Right lobe of liver (tissue), 6 donors: ENCODE results near the gene STAC. TPM values are rescaled to one million over a fixed set of nuclear protein-coding genes. Genes with fewer than 3 reads are reported as not detected.
A peak's percentile ranks its signal among the peaks of the same experiment; 100 is the strongest.
"Not testable (repeated sequence)": the region's sequence is repeated elsewhere in the genome, so short reads cannot be mapped to it uniquely, and the experiment has no call there.

Experiments
- ATAC-seq, 4 donors: fragments of 200-7000 bp; cut with Tn5 transposase; one replicate each; pipeline ENCODE4 v1.9.1; 2020; ENCODE audit warnings: mild to moderate bottlenecking in 4 of 4, moderate library complexity in 4 of 4
- DNase-seq, 3 donors: peaks; one replicate each; pipeline ENCODE4 v3.0.0-alpha.2; 2020
- H3K27ac ChIP-seq, 3 donors: fragments of 200-600 bp; one replicate each; pipeline ENCODE4 v1.8.0; 2022
- H3K27me3 ChIP-seq, 2 donors: fragments of 200-600 bp; one replicate each; pipeline ENCODE4 v1.8.0; 2022
- H3K36me3 ChIP-seq, 4 donors: fragments of 200-600 bp; sonication (generic) in 1 of 4; one replicate each; pipeline versions ENCODE4 v1.5.1 to v1.8.0; 2017 to 2022; ENCODE audit warnings: control low read depth in 1 of 4
- H3K4me1 ChIP-seq, 4 donors: fragments of 200-600 bp; sonication (generic) in 1 of 4; one replicate each; pipeline versions ENCODE4 v1.5.1 to v1.8.0; 2017 to 2022; ENCODE audit warnings: control low read depth in 1 of 4
- H3K4me3 ChIP-seq, 3 donors: fragments of 200-600 bp; one replicate each; pipeline ENCODE4 v1.8.0; 2022
- H3K9me3 ChIP-seq, 4 donors: fragments of 200-600 bp; sonication (generic) in 1 of 4; one replicate each; pipeline versions ENCODE4 v1.5.1 to v1.8.0; 2017 to 2022; ENCODE audit warnings: control low read depth in 1 of 4
- POLR2A ChIP-seq: fragments of 450-650 bp; IDR thresholded peaks from one replicate; pipeline ENCODE4 v1.6.1; 2017; ENCODE audit warnings: antibody characterized with exemption, mild to moderate bottlenecking
- WGBS: methylation state at CpG from one replicate; pipeline ENCODE4 v1.1.6; 2018; ENCODE audit warnings: low coverage, low lambda C conversion rate; ENCODE audit not compliant: insufficient coverage; ENCODE audit errors: missing lambda C conversion rate; 5-methylcytosine and 5-hydroxymethylcytosine counted together
- intact Hi-C, 2 donors: fragments of 100-400 bp; cut with DNase I; formaldehyde crosslinking; loops; one replicate each; pipeline versions ENCODE4 v1.11.2 to v1.14.1; 2022
- total RNA-seq, 6 experiments: library from RNA; depleted of rRNA in 2 of 6; stranded (reverse); fragments of >200 nt in 2 of 6; fragmentation: NEBNext Ultra II Directional in 3 of 6; extraction: Animal tissue kit (Norgen Biotek cat#: 25700) in 3 of 6; gene quantifications; one replicate each; pipeline versions ENCODE4 v1.1.0 to v1.2.4, GENCODE V29; 2016 to 2023
- TF ChIP-seq, protein P1 (sequence below), 4 donors: fragments of 200-600 bp in 3 of 4; fragments of 450-650 bp in 1 of 4; IDR thresholded peaks; one replicate each; pipeline versions ENCODE4 v1.5.1 to v1.8.0; 2016 to 2022; ENCODE audit warnings: antibody characterized with exemption in 4 of 4, mild to moderate bottlenecking in 2 of 4
- donor health status: DM: no; HTN: yes; CAD: no.
- donor health status: DM: no; HTN: no; CAD: no.
- donor health status: DM: no; HTN: no; CAD: no.
- donor health status: DM: no; HTN: yes; CAD: no.
- donor health status: DM: no; HTN: yes; CAD: no.

Gene STAC
- total RNA-seq, 6 experiments from 2014 or later = 0.19 to 1.2 (median 0.70) TPM

DNA sequence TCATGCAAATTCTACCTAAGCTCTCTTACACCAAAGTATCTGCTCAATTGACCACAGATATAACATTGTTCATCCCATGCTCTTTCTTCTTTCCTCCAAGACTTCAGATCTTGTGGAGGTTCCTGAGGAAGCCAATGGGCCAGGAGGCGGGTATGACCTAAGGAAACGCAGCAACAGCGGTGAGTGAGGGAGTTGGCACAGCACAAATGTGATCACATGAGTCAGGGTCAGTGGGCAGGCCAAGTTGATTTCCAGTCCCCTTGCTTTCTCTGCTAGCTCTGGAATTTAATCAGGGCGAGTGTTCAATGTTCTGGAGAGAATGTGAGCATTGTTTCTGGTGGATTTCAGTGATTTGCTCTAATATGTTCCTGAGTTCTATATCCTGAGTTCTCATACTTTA, 112.7 kb downstream of the STAC start:
- no peaks in the 10 kb centered on the region for H3K9me3 ChIP-seq
- TF ChIP-seq, protein P1, sequence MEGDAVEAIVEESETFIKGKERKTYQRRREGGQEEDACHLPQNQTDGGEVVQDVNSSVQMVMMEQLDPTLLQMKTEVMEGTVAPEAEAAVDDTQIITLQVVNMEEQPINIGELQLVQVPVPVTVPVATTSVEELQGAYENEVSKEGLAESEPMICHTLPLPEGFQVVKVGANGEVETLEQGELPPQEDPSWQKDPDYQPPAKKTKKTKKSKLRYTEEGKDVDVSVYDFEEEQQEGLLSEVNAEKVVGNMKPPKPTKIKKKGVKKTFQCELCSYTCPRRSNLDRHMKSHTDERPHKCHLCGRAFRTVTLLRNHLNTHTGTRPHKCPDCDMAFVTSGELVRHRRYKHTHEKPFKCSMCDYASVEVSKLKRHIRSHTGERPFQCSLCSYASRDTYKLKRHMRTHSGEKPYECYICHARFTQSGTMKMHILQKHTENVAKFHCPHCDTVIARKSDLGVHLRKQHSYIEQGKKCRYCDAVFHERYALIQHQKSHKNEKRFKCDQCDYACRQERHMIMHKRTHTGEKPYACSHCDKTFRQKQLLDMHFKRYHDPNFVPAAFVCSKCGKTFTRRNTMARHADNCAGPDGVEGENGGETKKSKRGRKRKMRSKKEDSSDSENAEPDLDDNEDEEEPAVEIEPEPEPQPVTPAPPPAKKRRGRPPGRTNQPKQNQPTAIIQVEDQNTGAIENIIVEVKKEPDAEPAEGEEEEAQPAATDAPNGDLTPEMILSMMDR (IDR thresholded peaks at IDR 0.05) = no peak
- TF ChIP-seq POLR2A = no peak
- H3K27me3 ChIP-seq = no peaks in the 10 kb centered on the region
- intact Hi-C loops = no loop called here
- DNase-seq = no peak
- WGBS = 71% methylated on average over 4 of the region's 4 CpGs
- H3K4me1 ChIP-seq = no peaks in the 10 kb centered on the region
- H3K36me3 ChIP-seq = no peaks in the 10 kb centered on the region
- H3K4me3 ChIP-seq = no peak overlapping the region
- H3K27ac ChIP-seq = no peak overlapping the region
- ATAC-seq = no peak

DNA sequence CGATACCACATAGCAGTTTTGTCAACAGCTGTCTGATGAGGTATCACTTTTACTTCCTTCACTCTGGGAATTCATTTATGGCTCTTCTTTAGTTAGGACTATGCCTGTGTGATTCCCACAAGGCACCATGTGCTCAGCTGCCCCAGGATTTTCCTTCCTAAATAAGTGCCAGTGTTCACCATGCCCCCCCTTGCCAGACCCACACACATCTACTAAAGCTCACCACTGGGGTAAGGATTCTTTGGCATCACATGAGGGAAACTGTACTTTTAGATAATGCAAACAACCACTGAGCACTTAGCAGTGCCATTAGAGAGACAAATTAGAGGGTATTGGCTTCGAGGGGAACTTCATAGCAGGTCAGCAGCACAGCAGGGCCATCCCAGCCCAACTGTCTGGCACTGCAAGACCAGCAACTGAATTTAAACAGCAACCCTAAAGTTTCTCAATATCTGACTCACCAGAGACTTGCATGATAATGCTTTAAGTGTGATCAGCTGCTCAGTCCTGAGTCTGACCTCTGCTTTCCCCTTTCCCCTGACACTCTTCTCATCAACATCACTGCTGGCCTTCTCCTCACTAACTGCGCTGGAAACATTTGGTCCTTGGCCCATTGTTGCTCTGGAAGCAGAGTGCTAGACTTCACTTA, 114.3 kb downstream of the STAC start:
- ATAC-seq = peak in 2 of 4 donors; percentile 27 to 56

DNA sequence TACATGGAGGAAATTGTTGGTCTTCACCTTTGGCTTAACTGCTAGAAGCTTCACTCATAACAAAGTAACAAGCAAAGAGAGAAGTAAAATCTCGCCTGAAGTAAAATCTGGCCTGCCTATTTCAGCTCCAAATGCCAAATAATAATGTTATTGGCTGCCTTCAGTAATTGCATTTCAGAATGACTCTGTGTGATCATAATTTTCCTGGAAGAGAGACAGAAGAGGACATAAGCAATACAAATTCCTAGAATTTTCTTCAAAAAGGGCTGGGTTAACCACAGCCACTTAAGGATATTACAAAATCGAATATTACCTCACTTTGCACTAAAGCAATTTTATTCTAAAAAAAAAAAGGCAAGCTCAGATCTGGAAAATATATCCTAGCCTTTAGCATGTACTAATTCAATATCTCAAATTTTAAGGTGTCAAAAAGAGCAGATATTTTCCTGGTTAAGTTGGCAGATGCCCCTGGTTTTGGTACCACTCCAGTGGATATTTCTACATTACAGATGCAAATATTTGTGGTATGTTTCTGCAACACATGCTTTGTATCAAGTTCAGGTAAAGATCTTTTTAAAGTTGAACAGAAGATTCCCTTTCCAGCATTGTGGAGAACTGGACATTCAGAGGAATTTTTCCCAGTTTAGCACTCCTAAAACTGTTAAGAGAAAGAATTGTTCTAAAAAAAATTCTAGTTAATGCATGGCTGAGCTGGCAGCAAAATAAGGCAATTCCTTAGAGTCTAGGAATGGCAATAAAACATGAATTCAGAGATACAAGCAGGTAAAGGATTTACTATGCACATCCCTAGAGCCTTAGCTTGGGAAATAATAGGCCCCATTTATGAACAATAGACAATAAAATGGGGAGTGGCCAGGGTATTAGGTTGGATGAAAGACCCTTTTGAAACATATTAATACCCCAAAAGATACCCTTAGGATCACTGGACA, 116.7 kb downstream of the STAC start:
- intact Hi-C loops = no loop called here

More for the DNA sequence above, 114.3 kb downstream of the STAC start:
- TF ChIP-seq, protein P1 (IDR thresholded peaks at IDR 0.05) = no peak
- no peak for TF ChIP-seq POLR2A
- H3K27me3 ChIP-seq = no peaks in the 10 kb centered on the region
- no peak overlapping the region for H3K27ac ChIP-seq
- H3K4me1 ChIP-seq = no peaks in the 10 kb centered on the region
- H3K9me3 ChIP-seq = no peaks in the 10 kb centered on the region
- no peak overlapping the region for H3K4me3 ChIP-seq
- H3K36me3 ChIP-seq = no peaks in the 10 kb centered on the region
- intact Hi-C loops = no loop called here
- DNase-seq = no peak
- 58% methylated on average over 3 of the region's 3 CpGs for WGBS

DNA sequence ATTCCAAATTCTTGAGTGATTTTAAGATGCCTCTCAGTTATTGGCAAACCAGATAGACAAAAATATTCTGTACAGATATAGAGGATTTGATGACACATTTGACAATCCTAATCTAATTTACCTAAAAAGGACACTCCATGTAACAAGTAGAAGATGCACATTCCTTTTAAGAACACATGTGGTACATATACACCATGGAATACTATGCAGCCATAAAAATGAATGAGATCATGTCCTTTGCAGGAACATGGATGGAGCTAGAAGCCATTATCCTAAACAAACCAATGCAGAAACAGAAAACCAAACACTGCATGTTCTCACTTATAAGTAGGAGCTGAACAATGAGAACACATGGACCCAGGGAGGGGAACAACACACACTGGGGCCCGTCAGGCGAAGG, 119.7 kb downstream of the STAC start:
- 70% methylated on average over 2 of the region's 2 CpGs for WGBS
- ATAC-seq, H3K4me1 ChIP-seq, DNase-seq, H3K9me3 ChIP-seq, intact Hi-C loops, H3K27ac ChIP-seq, H3K27me3 ChIP-seq, H3K36me3 ChIP-seq, H3K4me3 ChIP-seq: not testable (repeated sequence)

More for the DNA sequence above, 116.7 kb downstream of the STAC start:
- H3K27me3 ChIP-seq = no peaks in the 10 kb centered on the region
- no peaks in the 10 kb centered on the region for H3K36me3 ChIP-seq
- H3K4me1 ChIP-seq = no peaks in the 10 kb centered on the region
- TF ChIP-seq, protein P1 (IDR thresholded peaks at IDR 0.05) = no peak
- TF ChIP-seq POLR2A = no peak
- H3K9me3 ChIP-seq = no peaks in the 10 kb centered on the region
- ATAC-seq (no peak), DNase-seq (no peak)
- no peak overlapping the region for H3K27ac ChIP-seq
- no peak overlapping the region for H3K4me3 ChIP-seq
- WGBS = 15% methylated on average over 2 of the region's 2 CpGs

DNA sequence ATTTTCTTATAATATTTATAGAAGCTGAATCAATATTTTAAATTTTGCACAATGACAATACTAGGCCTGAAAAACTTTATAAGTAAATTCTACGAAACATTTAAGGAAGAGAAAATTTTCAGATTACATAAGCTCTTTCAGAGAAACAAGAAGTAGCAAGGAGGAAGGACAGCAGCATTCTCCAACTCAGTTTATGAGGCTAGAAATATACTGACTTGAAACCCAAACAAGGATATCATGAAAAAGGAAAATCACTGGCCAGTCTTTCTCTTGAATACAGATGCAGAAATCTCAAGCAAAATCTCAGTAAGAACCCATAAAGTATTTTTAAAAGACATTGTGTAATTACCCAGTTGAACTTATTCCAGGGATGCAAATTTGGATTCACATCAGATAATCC, 121.3 kb downstream of the STAC start:
- Histone ChIP-seq H3K27me3 (no peaks in the 10 kb centered on the region), H3K36me3 (no peaks in the 10 kb centered on the region), H3K4me1 (no peaks in the 10 kb centered on the region), H3K4me3 (no peak overlapping the region), H3K27ac (no peak overlapping the region), H3K9me3 (no peaks in the 10 kb centered on the region)
- no peak for DNase-seq
- TF ChIP-seq POLR2A = no peak
- TF ChIP-seq, protein P1 (IDR thresholded peaks at IDR 0.05) = no peak
- intact Hi-C loops = no loop called here
- ATAC-seq = peak in 1 of 4 donors; percentile 23
- WGBS = 63% methylated on average over 1 of the region's 1 CpG
